Neuronal stem cell (in vitro differentiated cells): Measurements from ENCODE around the gene RNF214.

Source experiments
- DNase-seq: peaks from one replicate; pipeline ENCODE4 v3.0.0-alpha.2; 2013; ENCODE audit warnings: low spot score
- H2AFZ ChIP-seq: one replicate; pipeline ENCODE4 v1.6.1; 2013; ENCODE audit warnings: mild to moderate bottlenecking, low read length, inconsistent platforms
- H2AK5ac ChIP-seq: 2 replicates; pipeline ENCODE4 v1.6.1; 2013; ENCODE audit warnings: low read depth, mild to moderate bottlenecking, inconsistent platforms, low read length, moderate library complexity, mixed read lengths
- H2BK120ac ChIP-seq: 2 replicates; pipeline ENCODE4 v1.6.1; 2013; ENCODE audit warnings: low read depth, mild to moderate bottlenecking, inconsistent platforms, low read length, moderate library complexity, mixed read lengths
- H2BK12ac ChIP-seq: one replicate; pipeline ENCODE4 v1.6.1; 2013; ENCODE audit warnings: low read length, inconsistent platforms
- H2BK15ac ChIP-seq: 2 replicates; pipeline ENCODE4 v1.6.1; 2013; ENCODE audit warnings: mild to moderate bottlenecking, low read length, inconsistent platforms, mixed read lengths
- H2BK5ac ChIP-seq: one replicate; pipeline ENCODE4 v1.6.1; 2013; ENCODE audit warnings: inconsistent platforms, mild to moderate bottlenecking, low read length, moderate library complexity
- H3K14ac ChIP-seq: one replicate; pipeline ENCODE4 v1.6.1; 2013; ENCODE audit warnings: low read length, inconsistent platforms
- H3K18ac ChIP-seq: 2 replicates; pipeline ENCODE4 v1.6.1; 2013; ENCODE audit warnings: low read length, inconsistent platforms
- H3K23ac ChIP-seq: 2 replicates; pipeline ENCODE4 v1.6.1; 2013; ENCODE audit warnings: low read depth, mild to moderate bottlenecking, mixed read lengths, low read length, inconsistent platforms; ENCODE audit not compliant: poor library complexity
- H3K27ac ChIP-seq: replicated peaks from 3 replicates; pipeline ENCODE4 v1.5.1; 2013; ENCODE audit warnings: low read length, inconsistent platforms
- H3K27me3 ChIP-seq, 3 experiments: 2 replicates each; pipeline ENCODE4 v1.6.1; 2013; ENCODE audit warnings: low read length in 3 of 3, mild to moderate bottlenecking in 2 of 3, inconsistent platforms in 1 of 3, low read depth in 1 of 3, mixed read lengths in 1 of 3, moderate library complexity in 1 of 3; ENCODE audit not compliant: control insufficient read depth in 3 of 3, insufficient read depth in 3 of 3
- H3K36me3 ChIP-seq, 2 donors: replicated peaks in 1 of 2; 2 replicates each; pipeline ENCODE4 v1.6.1; 2013; ENCODE audit warnings: low read length in 2 of 2; ENCODE audit not compliant: control insufficient read depth in 2 of 2, insufficient read depth in 2 of 2
- H3K4ac ChIP-seq: 2 replicates; pipeline ENCODE4 v1.6.1; 2013; ENCODE audit warnings: inconsistent platforms, mild to moderate bottlenecking, low read length, moderate library complexity
- H3K4me1 ChIP-seq, 2 donors: 1 replicate in 1 of 2; 2 replicates in 1 of 2; pipeline ENCODE4 v1.6.1; 2013; ENCODE audit warnings: low read length in 2 of 2, low read depth in 1 of 2; ENCODE audit not compliant: control insufficient read depth in 2 of 2, insufficient read depth in 1 of 2
- H3K4me2 ChIP-seq: one replicate; pipeline ENCODE4 v1.6.1; 2013; ENCODE audit warnings: mild to moderate bottlenecking, low read length, inconsistent platforms; ENCODE audit not compliant: insufficient read depth, poor library complexity, severe bottlenecking
- H3K4me3 ChIP-seq, 2 donors: 2 replicates each; pipeline ENCODE4 v1.5.1; 2013; ENCODE audit warnings: low read length in 2 of 2, mild to moderate bottlenecking in 2 of 2, inconsistent platforms in 1 of 2, moderate library complexity in 1 of 2
- H3K79me1 ChIP-seq: one replicate; pipeline ENCODE4 v1.6.1; 2013; ENCODE audit warnings: low read depth, mild to moderate bottlenecking, inconsistent platforms, low read length, moderate library complexity
- H3K9ac ChIP-seq: one replicate; pipeline ENCODE4 v1.6.1; 2013; ENCODE audit warnings: mild to moderate bottlenecking, low read depth, low read length, inconsistent platforms; ENCODE audit not compliant: poor library complexity
- H3K9me3 ChIP-seq, 2 donors: replicated peaks in 1 of 2; 2 replicates each; pipeline versions ENCODE3 to v1.6.1; 2013; ENCODE audit warnings: low read length in 2 of 2, mild to moderate bottlenecking in 2 of 2, inconsistent platforms in 1 of 2, low read depth in 1 of 2, mixed read lengths in 1 of 2, moderate library complexity in 1 of 2; ENCODE audit not compliant: control insufficient read depth in 2 of 2, insufficient read depth in 1 of 2
- H4K8ac ChIP-seq: one replicate; pipeline ENCODE4 v1.6.1; 2013; ENCODE audit warnings: low read depth, mild to moderate bottlenecking, inconsistent platforms, low read length, moderate library complexity
- H4K91ac ChIP-seq: one replicate; pipeline ENCODE4 v1.6.1; 2013; ENCODE audit warnings: low read length, low read depth, mild to moderate bottlenecking, inconsistent platforms; ENCODE audit not compliant: poor library complexity
- WGBS, 2 donors: extraction: QIAGEN DNeasy Blood & Tissue Kit; methylation state at CpG; one replicate each; pipeline ENCODE4 v1.1.7; 2013; ENCODE audit warnings: missing lambda C conversion rate in 2 of 2, mixed read lengths in 1 of 2; ENCODE audit not compliant: insufficient read length in 2 of 2, insufficient replicate concordance in 1 of 2; ENCODE audit errors: extremely low coverage in 2 of 2; 5-methylcytosine and 5-hydroxymethylcytosine counted together

RNF214 gene

DNA sequence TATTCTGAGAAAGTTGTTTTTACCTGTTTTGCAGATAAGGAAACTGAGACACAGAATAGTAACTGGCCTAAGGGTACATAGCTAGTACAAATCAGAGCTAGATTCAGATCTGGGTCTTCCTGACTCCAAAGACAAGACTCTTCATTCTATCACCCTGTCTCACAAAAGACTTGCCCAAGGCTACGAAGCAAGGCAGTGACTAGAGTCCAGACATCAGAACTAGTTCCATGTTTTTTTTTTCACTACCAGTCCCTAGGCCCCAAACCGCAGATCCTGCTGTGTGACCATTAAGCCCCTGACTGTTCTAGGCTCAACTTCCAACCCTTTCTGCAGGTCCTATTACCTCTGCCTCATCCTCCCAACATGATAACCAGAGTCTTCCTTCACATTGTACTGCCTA, 60.1 kb downstream of the RNF214 start:
- no peaks in the 10 kb centered on the region for H3K9me3 ChIP-seq
- H3K4me2 ChIP-seq = no peak overlapping the region
- no peak overlapping the region for H3K4ac ChIP-seq
- no peak for DNase-seq
- H2BK5ac ChIP-seq = no peak overlapping the region
- H4K8ac ChIP-seq = no peak overlapping the region
- H3K79me1 ChIP-seq = no peaks in the 10 kb centered on the region
- no peak overlapping the region for H3K14ac ChIP-seq
- no peak overlapping the region for H3K9ac ChIP-seq
- no peak overlapping the region for H3K27ac ChIP-seq
- H3K4me1 ChIP-seq = no peaks in the 10 kb centered on the region
- H2AFZ ChIP-seq = no peak overlapping the region
- no CpG with 5 or more reads among the region's 2 CpGs for WGBS, 2 donors
- no peak overlapping the region for H2AK5ac ChIP-seq
- peaks cover 30 to 72% of the 10 kb centered on the region in 2 donors for H3K36me3 ChIP-seq
- no peak overlapping the region for H4K91ac ChIP-seq
- H3K4me3 ChIP-seq = no peak overlapping the region
- H2BK120ac ChIP-seq = no peak overlapping the region
- no peak overlapping the region for H2BK15ac ChIP-seq
- no peak overlapping the region for H3K23ac ChIP-seq
- no peak overlapping the region for H3K18ac ChIP-seq
- no peaks in the 10 kb centered on the region for H3K27me3 ChIP-seq
- H2BK12ac ChIP-seq = no peak overlapping the region

DNA sequence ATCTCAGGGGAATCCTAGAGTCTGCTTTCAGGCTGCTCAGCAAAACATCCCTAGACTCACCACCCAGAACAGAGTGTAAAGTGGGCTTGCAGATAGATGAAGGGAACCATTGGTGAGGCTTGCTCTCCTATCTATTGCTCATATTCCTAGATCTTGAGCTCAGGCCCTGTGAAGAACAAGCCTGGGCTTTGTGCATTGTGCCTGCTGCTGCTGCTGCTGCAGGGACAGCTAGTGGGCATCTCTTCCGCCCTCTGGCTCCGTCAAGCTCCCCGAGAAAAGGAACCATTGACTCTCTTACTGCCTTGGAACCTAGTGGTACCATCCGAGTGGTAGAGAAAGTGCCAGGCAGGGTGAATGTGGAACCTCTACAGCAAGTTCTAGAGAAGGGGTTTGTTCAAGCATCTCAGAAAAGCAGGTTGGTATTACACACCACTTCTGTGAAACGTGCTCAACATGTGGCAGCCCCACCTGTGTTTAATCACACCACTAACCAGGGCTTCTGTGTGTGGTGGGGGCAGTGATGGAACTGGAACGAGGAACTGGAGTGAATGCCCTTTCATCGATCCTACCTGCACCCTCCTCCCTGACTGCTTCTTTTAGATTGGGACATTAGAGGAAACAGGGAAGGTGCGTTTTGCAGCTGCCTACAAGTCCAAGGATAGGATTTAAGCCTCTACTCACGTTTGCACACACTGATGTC, 63.1 kb downstream of the RNF214 start:
- H4K8ac ChIP-seq = no peak overlapping the region
- H3K79me1 ChIP-seq = no peaks in the 10 kb centered on the region
- no peak overlapping the region for H2AFZ ChIP-seq
- peaks cover 14 to 16% of the 10 kb centered on the region in 2 donors for H3K4me1 ChIP-seq
- no peak overlapping the region for H2BK15ac ChIP-seq
- no peak for DNase-seq
- no peak overlapping the region for H3K23ac ChIP-seq
- no peak overlapping the region for H3K14ac ChIP-seq
- no peak overlapping the region for H4K91ac ChIP-seq
- no peak overlapping the region for H3K4me2 ChIP-seq
- H3K4ac ChIP-seq = no peak overlapping the region
- no peaks in the 10 kb centered on the region for H3K27me3 ChIP-seq
- no peak overlapping the region for H2BK120ac ChIP-seq
- H3K18ac ChIP-seq = no peak overlapping the region
- H3K9ac ChIP-seq = no peak overlapping the region
- no CpG with 5 or more reads among the region's 9 CpGs for WGBS, 2 donors
- H3K27ac ChIP-seq = no peak overlapping the region
- no peak overlapping the region for H2AK5ac ChIP-seq
- H3K36me3 ChIP-seq = peaks cover 15 to 43% of the 10 kb centered on the region in 2 donors
- H3K4me3 ChIP-seq = no peak overlapping the region
- no peaks in the 10 kb centered on the region for H3K9me3 ChIP-seq
- H2BK5ac ChIP-seq = no peak overlapping the region
- H2BK12ac ChIP-seq = no peak overlapping the region

DNA sequence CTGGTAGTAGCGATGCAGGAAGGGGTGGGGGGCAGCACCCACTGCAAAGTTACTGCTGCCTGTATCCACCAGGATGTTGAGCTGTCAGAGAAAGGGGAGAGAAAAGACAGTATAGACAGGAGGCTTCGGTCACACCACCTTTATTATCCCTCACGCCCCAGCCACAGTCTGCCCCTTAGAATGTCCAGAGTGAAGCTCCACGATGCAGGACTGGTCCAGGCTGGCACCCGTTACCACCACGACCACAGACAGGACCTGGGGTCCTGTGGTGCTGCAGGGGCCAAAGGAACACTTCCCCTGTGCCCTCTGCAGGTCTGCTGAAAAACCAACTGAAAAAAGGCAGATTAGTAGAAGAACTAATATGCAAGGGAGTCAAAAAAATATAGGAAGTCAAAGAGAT, 64.4 kb downstream of the RNF214 start:
- H3K36me3 ChIP-seq = peaks cover 9 to 30% of the 10 kb centered on the region in 2 donors
- H2AFZ ChIP-seq = no peak overlapping the region
- H3K14ac ChIP-seq = no peak overlapping the region
- H2BK15ac ChIP-seq = no peak overlapping the region
- no peak overlapping the region for H4K8ac ChIP-seq
- peaks cover 16 to 20% of the 10 kb centered on the region in 2 donors for H3K4me1 ChIP-seq
- H3K4me2 ChIP-seq = no peak overlapping the region
- no peak overlapping the region for H3K4ac ChIP-seq
- H3K79me1 ChIP-seq = no peaks in the 10 kb centered on the region
- WGBS, 2 donors = no CpG with 5 or more reads among the region's 6 CpGs
- H4K91ac ChIP-seq = no peak overlapping the region
- no peak overlapping the region for H3K18ac ChIP-seq
- no peaks in the 10 kb centered on the region for H3K27me3 ChIP-seq
- H3K23ac ChIP-seq = no peak overlapping the region
- no peak overlapping the region for H2BK120ac ChIP-seq
- H3K4me3 ChIP-seq = peak overlapping the region in 1 of 2 donors; percentile 45
- H3K9ac ChIP-seq = no peak overlapping the region
- no peak overlapping the region for H2AK5ac ChIP-seq
- H2BK5ac ChIP-seq = no peak overlapping the region
- DNase-seq = no peak
- H2BK12ac ChIP-seq = no peak overlapping the region
- no peak overlapping the region for H3K27ac ChIP-seq
- H3K9me3 ChIP-seq = no peaks in the 10 kb centered on the region

DNA sequence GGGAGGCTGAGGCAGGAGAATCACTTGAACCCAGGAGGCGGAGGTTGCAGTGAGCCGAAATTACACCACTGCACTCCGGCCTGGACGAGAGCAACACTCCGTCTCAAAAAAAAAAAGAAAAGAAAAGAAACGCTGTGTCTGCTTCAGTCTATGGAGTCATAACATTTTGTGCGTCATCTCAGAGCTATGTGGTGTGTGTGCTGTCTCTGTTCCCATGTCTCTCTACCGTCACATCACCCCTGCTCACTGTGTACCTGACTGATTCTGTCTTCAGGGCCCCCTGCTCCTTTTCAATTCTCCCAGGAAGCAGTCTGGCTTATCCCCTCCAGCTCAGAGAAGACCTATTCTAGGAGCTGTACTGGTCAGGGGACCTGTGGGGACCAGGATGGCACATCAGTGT, 65.7 kb downstream of the RNF214 start:
- DNase-seq = no peak
- H2AFZ ChIP-seq = no peak overlapping the region
- no peaks in the 10 kb centered on the region for H3K79me1 ChIP-seq
- no peak overlapping the region for H4K8ac ChIP-seq
- H3K9me3 ChIP-seq = no peaks in the 10 kb centered on the region
- no peak overlapping the region for H3K4me2 ChIP-seq
- H2BK5ac ChIP-seq = no peak overlapping the region
- WGBS, 2 donors = no CpG with 5 or more reads among the region's 8 CpGs
- H3K27me3 ChIP-seq = no peaks in the 10 kb centered on the region
- no peak overlapping the region for H4K91ac ChIP-seq
- no peak overlapping the region for H2BK15ac ChIP-seq
- H3K9ac ChIP-seq = no peak overlapping the region
- no peak overlapping the region for H3K4me3 ChIP-seq
- H2BK12ac ChIP-seq = no peak overlapping the region
- H3K14ac ChIP-seq = no peak overlapping the region
- no peak overlapping the region for H3K18ac ChIP-seq
- H2AK5ac ChIP-seq = no peak overlapping the region
- H3K4me1 ChIP-seq = peaks cover 16 to 20% of the 10 kb centered on the region in 2 donors
- H3K27ac ChIP-seq = no peak overlapping the region
- no peak overlapping the region for H3K4ac ChIP-seq
- H3K23ac ChIP-seq = no peak overlapping the region
- peaks cover 5 to 20% of the 10 kb centered on the region in 2 donors for H3K36me3 ChIP-seq
- H2BK120ac ChIP-seq = no peak overlapping the region
